IPS DF 4.7 (cell line): ENCODE measurements around the gene ELOVL7.
"Not testable (repeated sequence)": the region's sequence is repeated elsewhere in the genome, so short reads cannot be mapped to it uniquely, and the experiment has no call there.

Experiments
- DNase-seq: peaks from one replicate; pipeline ENCODE4 v3.0.0-alpha.2; 2013; ENCODE audit warnings: low spot score; ENCODE audit errors: extremely low read depth

Gene ELOVL7

GRCh38 chr5:60715201-60715928 lies 128.7 kb downstream of the ELOVL7 start:
- DNase-seq: not testable (repeated sequence)

GRCh38 chr5:60712950-60713349 lies 131.1 kb downstream of the ELOVL7 start:
- no peak for DNase-seq

DNA sequence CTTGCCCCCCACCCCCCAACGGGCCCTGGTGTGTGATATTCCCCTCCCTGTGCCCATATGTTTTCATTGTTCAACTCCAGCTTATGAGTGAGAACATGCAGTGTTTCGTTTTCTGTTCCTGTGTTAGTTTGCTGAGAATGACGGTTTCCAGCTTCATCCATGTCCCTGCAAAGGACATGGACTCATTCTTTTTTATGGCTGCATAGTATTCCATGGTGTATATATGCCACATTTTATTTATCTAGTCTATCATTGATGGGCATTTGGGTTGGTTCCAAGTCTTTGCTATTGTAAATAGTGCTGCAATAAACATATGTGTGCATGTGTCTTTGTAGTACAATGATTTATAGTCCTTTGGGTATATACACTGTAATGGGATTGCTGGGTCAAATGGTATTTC lies 132.2 kb downstream of the ELOVL7 start:
- not testable (repeated sequence) for DNase-seq

GRCh38 chr5:60710362-60710761 lies 133.7 kb downstream of the ELOVL7 start:
- DNase-seq: no peak

DNA sequence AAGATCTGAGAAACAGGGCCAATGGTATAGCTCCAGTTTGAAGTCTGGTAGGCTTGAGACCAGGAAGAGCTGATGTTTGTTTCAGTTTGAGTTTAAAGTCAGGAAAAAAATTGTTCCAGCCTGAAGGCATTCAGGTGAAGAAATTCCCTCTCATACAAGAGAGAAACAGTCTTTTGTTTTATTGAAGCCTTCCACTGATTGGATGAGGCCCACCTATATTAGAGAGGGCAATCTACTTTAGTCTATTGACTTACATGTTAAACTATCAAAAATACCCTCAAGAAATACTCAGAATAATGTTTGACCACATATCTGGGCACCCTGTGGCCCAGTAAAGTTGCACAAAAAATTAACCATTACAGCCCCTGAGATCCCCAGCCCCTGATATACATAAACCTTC lies 138.9 kb downstream of the ELOVL7 start:
- no peak for DNase-seq

DNA sequence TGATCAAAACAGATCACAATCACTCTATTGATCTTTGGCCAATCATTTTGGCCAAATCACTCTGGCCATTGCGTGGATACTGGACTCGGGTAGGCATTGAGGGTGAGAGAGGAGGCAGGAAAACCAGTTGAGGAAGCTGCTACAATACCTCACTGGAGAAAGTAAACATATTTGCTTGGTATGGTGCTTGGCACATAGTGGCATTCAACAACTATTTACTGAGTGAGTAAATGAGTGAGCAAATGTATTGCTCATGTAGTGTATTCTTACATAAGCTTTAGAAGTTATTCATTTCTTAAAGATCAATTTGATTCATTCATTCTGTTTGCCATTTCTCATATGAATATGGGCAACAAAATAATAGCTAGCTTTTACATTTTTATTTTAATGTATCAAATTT lies 140.1 kb downstream of the ELOVL7 start:
- no peak for DNase-seq
